Cardiac ventricle fibroblast (primary cell): ENCODE data around the gene TACC3. TPM values are rescaled to one million over a fixed set of nuclear protein-coding genes. Genes with fewer than 3 reads are reported as not detected.

Source experiments
- total RNA-seq: library from RNA; depleted of rRNA; stranded (reverse); fragments of >200 nt; gene quantifications from 2 replicates; pipeline ENCODE4 v1.2.3, GENCODE V29; 2015

Gene TACC3
- total RNA-seq, result 3.5 and 4.4 TPM in 2 replicates

GRCh38 chr4:1721003-1721665 lies at the start of gene TACC3, which contains the start of gene TMEM129:
TSS of gene TACC3 (plus strand) at chr4:1721521. CDS start at chr4:1723422, 1,901 bp downstream.
TSS of gene TMEM129 (minus strand) at chr4:1721323. CDS start at chr4:1720837, 486 bp downstream.

GRCh38 chr4:1683736-1684505 lies 37.4 kb upstream of the TACC3 start, which contains the start of gene FAM53A:
TSS of gene FAM53A (minus strand) at chr4:1684313. CDS start at chr4:1668741, 15,572 bp downstream.

GRCh38 chr4:1712216-1713002 lies 8.9 kb upstream of the TACC3 start, which contains the start of gene SLBP:
TSS of gene SLBP (minus strand) at chr4:1712319. CDS start at chr4:1712188, 131 bp downstream.

DNA sequence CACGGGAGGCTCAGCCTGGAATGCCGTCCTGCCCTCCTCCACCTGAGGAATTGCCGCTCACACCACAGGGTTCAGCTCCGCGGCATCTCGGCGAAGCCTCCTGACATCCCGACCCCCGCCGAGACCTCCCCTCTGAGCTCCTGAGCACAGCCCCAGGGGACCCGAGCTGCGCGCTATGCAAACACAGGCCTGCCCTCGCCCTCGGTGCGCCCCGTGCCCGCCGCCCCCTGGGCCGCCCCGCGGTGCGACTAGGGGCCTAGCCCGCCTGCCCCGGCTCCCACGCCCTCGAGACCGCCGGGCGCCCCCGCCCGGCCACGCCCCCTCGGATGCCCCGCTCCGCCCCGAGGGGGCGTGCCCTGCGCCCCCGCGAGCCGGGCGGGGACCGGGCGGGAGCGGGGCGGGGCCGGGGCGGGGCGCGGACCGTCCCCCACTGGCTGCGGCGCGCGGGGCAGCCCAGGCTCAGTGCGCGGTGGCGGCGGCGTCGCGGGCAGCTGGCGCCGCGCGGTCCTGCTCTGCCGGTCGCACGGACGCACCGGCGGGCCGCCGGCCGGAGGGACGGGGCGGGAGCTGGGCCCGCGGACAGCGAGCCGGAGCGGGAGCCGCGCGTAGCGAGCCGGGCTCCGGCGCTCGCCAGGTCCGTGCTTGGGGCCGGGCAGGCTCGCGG lies 71.6 kb downstream of the TACC3 start, which contains the start of gene FGFR3:
TSS of gene FGFR3 (plus strand) at position 462 of the 664 bp plus-strand sequence. CDS start 642 bp downstream, outside the sequence.

Other genes with a start within 250 kb of the TACC3 start
- gene FAM53A, start 37.2 kb upstream of the TACC3 start, total RNA-seq, result 2.9 and 6.1 TPM in 2 replicates
- gene SLBP, start 9.2 kb upstream of the TACC3 start, total RNA-seq, result 45.0 and 51.3 TPM in 2 replicates
- gene TMEM129, start 198 bp upstream of the TACC3 start, total RNA-seq, result 40.4 and 49.0 TPM in 2 replicates
- gene FGFR3, start 71.8 kb downstream of the TACC3 start, total RNA-seq, result 0.19 and 0.24 TPM in 2 replicates
- 31.3 and 37.0 TPM in 2 replicates for gene LETM1, start 134.6 kb downstream of the TACC3 start, total RNA-seq
- gene NSD2, start 149.9 kb downstream of the TACC3 start, total RNA-seq, result 6.2 and 11.2 TPM in 2 replicates